Measurements from ENCODE around the gene LRP3. TPM values are rescaled to one million over a fixed set of nuclear protein-coding genes. Genes with fewer than 3 reads are reported as not detected.

The LRP3 gene
- polyA plus RNA-seq, 3 donors = 1.4 to 11.9 (median 4.1) TPM

GRCh38 chr19:33231511-33231910, 37.4 kb downstream of the LRP3 start:
- Histone ChIP-seq H3K4me3 (replicated peaks in 1 of 3; ENCODE audit: low read depth in 2 of 3, low read length in 3 of 3) (peak overlapping the region in 1 of 3 experiments; percentile 29), H3K4me2 (replicated peaks; ENCODE audit: extremely low read depth, low read length, poor library complexity, severe bottlenecking) (peak overlapping the region; percentile 53), H3K4me1 (ENCODE audit: control insufficient read depth in 1 of 2, insufficient read depth in 2 of 2, low read length in 2 of 2) (peaks cover 28 to 46% of the 10 kb centered on the region in 2 donors), H3K9ac (ENCODE audit: insufficient read depth, low read length, poor library complexity, severe bottlenecking) (no peak overlapping the region), H3K27ac (ENCODE audit: low read depth in 1 of 2, low read length in 2 of 2) (peak overlapping the region in 1 of 2 donors; percentile 51), H2AFZ (ENCODE audit: insufficient read depth, low read depth, low read length, poor library complexity, severe bottlenecking) (no peak overlapping the region), H3K36me3 (replicated peaks in 1 of 2; ENCODE audit: control insufficient read depth in 1 of 2, insufficient read depth in 2 of 2, low read length in 2 of 2) (no peaks in the 10 kb centered on the region), H3K27me3 (ENCODE audit: control insufficient read depth in 2 of 2, insufficient read depth in 2 of 2, low read length in 2 of 2) (peaks cover 6 to 21% of the 10 kb centered on the region in 2 donors), H4K20me1 (ENCODE audit: insufficient read depth, low read length) (no peaks in the 10 kb centered on the region), H3K9me3 (replicated peaks in 1 of 2; ENCODE audit: control insufficient read depth in 1 of 2, insufficient read depth in 1 of 2, low read length in 2 of 2) (peaks cover 13 to 24% of the 10 kb centered on the region in 2 donors), H3K79me2 (ENCODE audit: insufficient read depth, low read length) (no peaks in the 10 kb centered on the region)
- peak; percentile 39 to 75 (median 71) for DNase-seq
- 24% methylated on average over 3 of the region's 5 CpGs for WGBS (ENCODE audit: insufficient coverage)
- intact Hi-C loops (cut with micrococcal nuclease) = no loop called here
- peaks cover 14 to 25% (median 23%) of the 10 kb centered on the region in 7 donors for H3K9me3 Mint-ChIP-seq
- H3K4me1 Mint-ChIP-seq = peaks cover 12% of the 10 kb centered on the region
- no peak for TF ChIP-seq CTCF (IDR thresholded peaks at IDR 0.05)
- H3K4me3 Mint-ChIP-seq = peak overlapping the region in 1 of 2 donors; percentile 60
- peaks cover 15 to 25% (median 21%) of the 10 kb centered on the region in 3 donors for H3K27me3 Mint-ChIP-seq (ENCODE audit: low read depth in 3 of 3)
- peaks cover 8 to 13% of the 10 kb centered on the region in 2 donors for H3K36me3 Mint-ChIP-seq
- H3K27ac Mint-ChIP-seq = peak overlapping the region in 6 of 7 donors; percentile 45 to 83 (median 76)

DNA sequence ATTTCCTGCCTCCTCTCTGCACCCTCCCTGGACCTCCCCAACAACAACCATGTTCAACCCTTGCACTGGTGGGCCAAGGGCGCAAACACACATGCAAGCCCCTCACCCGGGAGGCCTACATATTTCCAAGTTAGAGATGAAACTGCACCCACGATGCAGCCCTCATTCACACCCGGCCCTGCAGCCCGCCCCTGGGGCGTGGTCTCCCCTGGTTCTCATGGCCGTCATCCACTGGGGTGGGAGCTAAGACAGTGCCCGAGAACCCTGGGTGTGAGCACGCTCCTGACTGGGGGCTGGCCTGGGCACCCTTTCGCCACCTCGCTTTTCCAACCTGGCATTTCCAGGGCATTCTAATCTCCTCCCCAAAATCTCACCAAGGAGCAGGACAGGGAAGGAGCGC, 38.5 kb downstream of the LRP3 start:
- Mint-ChIP-seq H3K4me3 (no peak overlapping the region), H3K27me3 (ENCODE audit: low read depth in 3 of 3) (peaks cover 6 to 14% (median 12%) of the 10 kb centered on the region in 3 donors), H3K36me3 (peaks cover 3 to 8% of the 10 kb centered on the region in 2 donors), H3K4me1 (peaks cover 6% of the 10 kb centered on the region), H3K9me3 (peaks cover 9 to 19% (median 16%) of the 10 kb centered on the region in 7 donors), H3K27ac (no peak overlapping the region)
- Histone ChIP-seq H3K27me3 (ENCODE audit: control insufficient read depth in 2 of 2, insufficient read depth in 2 of 2, low read length in 2 of 2) (peaks cover 3 to 12% of the 10 kb centered on the region in 2 donors), H4K20me1 (ENCODE audit: insufficient read depth, low read length) (no peaks in the 10 kb centered on the region), H3K36me3 (replicated peaks in 1 of 2; ENCODE audit: control insufficient read depth in 1 of 2, insufficient read depth in 2 of 2, low read length in 2 of 2) (no peaks in the 10 kb centered on the region), H3K4me1 (ENCODE audit: control insufficient read depth in 1 of 2, insufficient read depth in 2 of 2, low read length in 2 of 2) (peaks cover 23 to 37% of the 10 kb centered on the region in 2 donors), H3K9ac (ENCODE audit: insufficient read depth, low read length, poor library complexity, severe bottlenecking) (no peak overlapping the region), H3K79me2 (ENCODE audit: insufficient read depth, low read length) (no peaks in the 10 kb centered on the region), H3K27ac (ENCODE audit: low read depth in 1 of 2, low read length in 2 of 2) (no peak overlapping the region), H3K4me2 (replicated peaks; ENCODE audit: extremely low read depth, low read length, poor library complexity, severe bottlenecking) (no peak overlapping the region), H2AFZ (ENCODE audit: insufficient read depth, low read depth, low read length, poor library complexity, severe bottlenecking) (peak overlapping the region; percentile 26), H3K9me3 (replicated peaks in 1 of 2; ENCODE audit: control insufficient read depth in 1 of 2, insufficient read depth in 1 of 2, low read length in 2 of 2) (peaks cover 7 to 18% of the 10 kb centered on the region in 2 donors), H3K4me3 (replicated peaks in 1 of 3; ENCODE audit: low read depth in 2 of 3, low read length in 3 of 3) (no peak overlapping the region)
- no peak for DNase-seq
- TF ChIP-seq CTCF (IDR thresholded peaks at IDR 0.05) = no peak
- 82% methylated on average over 12 of the region's 12 CpGs for WGBS (ENCODE audit: insufficient coverage)
- intact Hi-C loops (cut with micrococcal nuclease) = no loop called here

All from CD14-positive monocyte (primary cell).